ENCODE results near the gene BMPR1B. TPM values are rescaled to one million over a fixed set of nuclear protein-coding genes. Genes with fewer than 3 reads are reported as not detected.

The BMPR1B gene
- total and polyA plus RNA-seq, 9 of the 15 experiments (the other 6 are each of a cell fraction or from before 2014, with no cell fraction given), result 0.01 TPM; not detected in 8

DNA sequence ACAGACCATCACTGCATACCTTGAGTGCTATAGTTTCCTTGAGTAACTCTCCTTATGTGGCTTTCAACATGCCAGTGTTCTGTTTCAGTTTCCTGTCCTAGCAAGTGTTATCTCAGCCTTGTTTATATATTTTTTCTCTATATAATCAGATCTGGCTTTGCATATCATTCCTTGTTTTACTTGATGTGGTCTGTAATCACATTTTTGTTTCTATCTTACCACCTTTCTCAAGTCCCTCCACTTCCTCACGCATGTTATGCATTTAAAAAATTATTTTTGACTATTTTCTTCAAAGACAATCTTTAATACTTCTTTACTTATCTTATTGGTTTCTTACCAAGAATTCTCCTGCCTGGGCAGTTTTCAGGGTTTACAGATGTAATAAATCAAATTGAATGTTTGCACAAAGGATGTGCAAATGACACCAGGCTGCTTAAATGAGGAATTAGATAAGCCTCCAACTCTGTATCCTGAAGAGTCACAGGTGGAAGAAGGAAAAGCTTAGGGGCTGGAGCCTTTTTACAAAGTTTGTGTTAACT is 351.2 kb downstream of the BMPR1B start:
- ATAC-seq (no peak), DNase-seq (ENCODE audit: extremely low read depth in 1 of 4, low spot score in 3 of 4) (no peak), FAIRE-seq (no peak)
- in situ Hi-C loops (cut with MboI) (loop anchor here (25.0 kb wide), 1 partner anchor 472 kb away; no protein-coding TSS in a partner anchor), intact Hi-C loops (cut with micrococcal nuclease) (no loop called here)
- Histone ChIP-seq H3K27ac (ENCODE audit: extremely low read depth, low read depth, low read length) (no peak overlapping the region), H3K9ac (ENCODE audit: insufficient read depth in 1 of 2, low read depth in 2 of 2, low read length in 2 of 2) (no peak overlapping the region), H4K20me1 (replicated peaks; ENCODE audit: control insufficient read depth, insufficient read depth, low read length) (no peaks in the 10 kb centered on the region), H3K9me1 (ENCODE audit: control insufficient read depth, insufficient read depth, low read length) (no peaks in the 10 kb centered on the region), H3K9me3 (replicated peaks; ENCODE audit: control insufficient read depth, insufficient read depth, low read depth, low read length) (no peaks in the 10 kb centered on the region), H2AFZ (ENCODE audit: low read depth, low read length) (no peak overlapping the region), H3K36me3 (ENCODE audit: control insufficient read depth, insufficient read depth, low read length) (no peaks in the 10 kb centered on the region), H3K27me3 (ENCODE audit: control insufficient read depth in 2 of 2, insufficient read depth in 2 of 2, low read length in 2 of 2) (no peaks in the 10 kb centered on the region), H3K79me2 (ENCODE audit: control insufficient read depth, insufficient read depth, low read length) (no peaks in the 10 kb centered on the region), H3K4me3 (no peak overlapping the region), H3K4me2 (ENCODE audit: insufficient read depth, low read length) (no peak overlapping the region), H3K4me1 (replicated peaks in 1 of 2; ENCODE audit: control insufficient read depth in 2 of 2, insufficient read depth in 2 of 2, low read length in 2 of 2) (no peaks in the 10 kb centered on the region)
- POLR2A ChIA-PET, result no interaction called here
- BruUV-seq (replicated peaks), result no TSS peak
- CTCF ChIA-PET (ENCODE audit: low intra/inter-chr PET ratio), result no interaction called here
- WGBS (ENCODE audit: insufficient coverage, low coverage, missing lambda C conversion rate), result 0% methylated on average over 1 of the region's 1 CpG
- TF ChIP-seq ZNF717 (CRISPR knock-in tag; IDR thresholded peaks at IDR 0.05) (no peak), PHF8 (IDR thresholded peaks at IDR 0.05; ENCODE audit: borderline replicate concordance, low read length) (no peak), STAG1 (CRISPR knock-in tag; IDR thresholded peaks at IDR 0.05; ENCODE audit: borderline replicate concordance) (no peak), SRF (CRISPR knock-in tag; IDR thresholded peaks at IDR 0.05) (no peak), ZNF324 (CRISPR knock-in tag; IDR thresholded peaks at IDR 0.05) (no peak), EWSR1 (IDR thresholded peaks at IDR 0.05; ENCODE audit: borderline replicate concordance, low read depth, partially characterized antibody) (no peak)
- TF ChIP-seq, protein P1, sequence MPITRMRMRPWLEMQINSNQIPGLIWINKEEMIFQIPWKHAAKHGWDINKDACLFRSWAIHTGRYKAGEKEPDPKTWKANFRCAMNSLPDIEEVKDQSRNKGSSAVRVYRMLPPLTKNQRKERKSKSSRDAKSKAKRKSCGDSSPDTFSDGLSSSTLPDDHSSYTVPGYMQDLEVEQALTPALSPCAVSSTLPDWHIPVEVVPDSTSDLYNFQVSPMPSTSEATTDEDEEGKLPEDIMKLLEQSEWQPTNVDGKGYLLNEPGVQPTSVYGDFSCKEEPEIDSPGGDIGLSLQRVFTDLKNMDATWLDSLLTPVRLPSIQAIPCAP (CRISPR knock-in tag; IDR thresholded peaks at IDR 0.05; ENCODE audit: borderline replicate concordance), result no peak
- TF ChIP-seq, protein P2, sequence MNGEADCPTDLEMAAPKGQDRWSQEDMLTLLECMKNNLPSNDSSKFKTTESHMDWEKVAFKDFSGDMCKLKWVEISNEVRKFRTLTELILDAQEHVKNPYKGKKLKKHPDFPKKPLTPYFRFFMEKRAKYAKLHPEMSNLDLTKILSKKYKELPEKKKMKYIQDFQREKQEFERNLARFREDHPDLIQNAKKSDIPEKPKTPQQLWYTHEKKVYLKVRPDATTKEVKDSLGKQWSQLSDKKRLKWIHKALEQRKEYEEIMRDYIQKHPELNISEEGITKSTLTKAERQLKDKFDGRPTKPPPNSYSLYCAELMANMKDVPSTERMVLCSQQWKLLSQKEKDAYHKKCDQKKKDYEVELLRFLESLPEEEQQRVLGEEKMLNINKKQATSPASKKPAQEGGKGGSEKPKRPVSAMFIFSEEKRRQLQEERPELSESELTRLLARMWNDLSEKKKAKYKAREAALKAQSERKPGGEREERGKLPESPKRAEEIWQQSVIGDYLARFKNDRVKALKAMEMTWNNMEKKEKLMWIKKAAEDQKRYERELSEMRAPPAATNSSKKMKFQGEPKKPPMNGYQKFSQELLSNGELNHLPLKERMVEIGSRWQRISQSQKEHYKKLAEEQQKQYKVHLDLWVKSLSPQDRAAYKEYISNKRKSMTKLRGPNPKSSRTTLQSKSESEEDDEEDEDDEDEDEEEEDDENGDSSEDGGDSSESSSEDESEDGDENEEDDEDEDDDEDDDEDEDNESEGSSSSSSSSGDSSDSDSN (IDR thresholded peaks at IDR 0.05; ENCODE audit: borderline replicate concordance in 1 of 2, low read depth in 2 of 2, low read length in 2 of 2), result no peak
